Non-pigmented ciliary epithelial cell (primary cell): ENCODE measurements around the gene SMIM24.
"Not testable (repeated sequence)": the region's sequence is repeated elsewhere in the genome, so short reads cannot be mapped to it uniquely, and the experiment has no call there.

Source experiments
- DNase-seq: peaks from one replicate; pipeline ENCODE4 v3.0.0-alpha.2; 2010; ENCODE audit warnings: low read depth

Gene SMIM24

DNA sequence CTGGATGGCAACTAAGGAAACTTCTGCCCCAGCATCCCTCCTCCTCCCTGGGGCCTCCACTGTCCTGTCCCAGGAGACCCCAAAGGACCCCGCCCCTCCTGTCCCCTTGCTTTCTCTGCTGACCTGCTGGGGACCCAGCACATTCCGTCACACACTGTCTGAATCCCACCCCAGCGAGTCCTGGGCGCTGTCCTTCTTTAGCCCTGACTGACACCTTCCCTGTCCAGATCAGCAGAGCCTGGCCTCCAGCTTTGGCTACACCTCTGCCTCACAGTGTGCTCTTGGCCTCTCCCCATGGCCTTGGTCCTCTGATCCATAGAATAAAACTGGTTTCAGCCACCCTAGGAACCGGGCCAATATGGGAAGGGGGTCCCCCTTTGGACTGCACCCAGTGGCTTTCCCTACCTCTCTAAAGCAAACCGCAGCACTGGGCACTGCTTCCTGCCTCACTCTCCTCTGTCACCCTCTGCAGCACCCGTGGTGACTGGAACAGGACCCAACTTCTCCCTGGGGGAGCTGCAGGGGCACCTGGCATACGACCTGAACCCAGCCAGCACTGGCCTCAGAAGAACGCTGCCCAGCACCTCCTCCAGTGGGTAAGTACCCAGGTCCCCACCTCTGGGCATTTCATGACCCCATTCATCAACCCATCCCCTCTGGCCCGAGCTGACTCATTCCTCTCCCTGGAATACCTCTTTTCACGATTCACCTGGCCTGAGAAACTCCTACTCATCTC, 46.4 kb downstream of the SMIM24 start:
- no peak for DNase-seq

DNA sequence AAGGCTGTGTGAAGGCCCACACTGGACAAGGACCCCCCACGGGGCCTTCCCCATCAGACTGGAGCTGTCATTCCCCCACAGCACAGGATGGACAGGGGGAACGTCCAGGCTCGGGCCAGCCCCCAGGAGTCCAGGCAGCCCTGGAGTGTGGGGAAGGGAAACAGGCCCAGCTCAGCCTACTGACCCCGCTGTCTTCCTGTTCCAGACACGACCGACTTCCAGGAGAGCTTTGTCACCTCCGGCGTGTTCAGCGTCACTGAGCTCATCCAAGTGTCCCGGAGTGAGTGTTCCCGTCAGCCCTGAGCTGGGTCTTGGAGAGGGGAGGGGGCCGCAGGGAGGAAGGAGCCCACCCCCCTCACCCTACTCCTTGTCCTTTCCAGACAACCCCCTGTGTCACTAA, 47.0 kb downstream of the SMIM24 start:
- no peak for DNase-seq

DNA sequence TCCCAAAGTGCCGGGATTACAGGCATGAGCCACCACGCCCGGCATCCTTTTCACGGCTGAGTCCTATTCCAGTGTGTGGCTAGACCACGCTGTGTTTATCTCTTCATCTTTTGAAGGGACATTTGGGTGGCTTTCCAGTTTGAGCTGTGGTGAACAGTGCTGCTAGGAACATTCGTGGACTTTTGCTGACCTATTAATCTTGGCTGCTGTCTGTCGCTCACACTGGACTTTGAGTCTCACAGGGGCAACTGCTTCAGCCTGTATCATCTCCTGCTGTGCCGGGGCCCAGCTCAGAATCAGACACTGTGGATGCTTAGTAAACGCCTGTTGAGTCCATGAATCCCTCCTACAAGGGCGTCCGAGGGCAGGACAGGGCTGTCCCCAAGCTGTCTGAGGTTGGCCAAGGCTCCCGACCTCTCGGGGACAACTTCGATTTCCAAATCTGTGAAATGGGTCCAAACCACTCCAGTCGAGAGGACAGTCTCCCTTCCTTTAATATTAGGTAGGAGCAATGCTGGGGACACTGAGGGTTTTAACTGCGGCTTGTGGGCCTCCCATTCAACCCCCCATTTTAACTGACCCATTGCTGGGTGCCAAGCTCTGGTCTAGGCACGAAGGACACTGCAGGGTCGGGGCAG, 48.4 kb downstream of the SMIM24 start:
- no peak for DNase-seq

DNA sequence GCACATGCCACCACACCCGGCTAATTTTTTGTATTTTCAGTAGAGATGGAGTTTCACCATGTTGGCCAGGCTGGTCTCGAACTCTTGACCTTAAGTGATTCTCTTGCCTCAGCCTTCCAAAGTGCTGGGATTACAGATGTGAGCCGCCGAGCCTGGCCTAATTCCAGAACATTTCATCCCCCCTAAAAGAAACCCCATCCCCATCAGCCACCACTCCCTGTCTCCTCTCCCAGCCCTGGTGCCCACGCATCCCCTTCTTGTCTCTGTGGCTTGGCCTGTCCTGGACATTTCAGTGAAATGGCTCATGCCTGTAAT, 50.0 kb downstream of the SMIM24 start:
- DNase-seq: not testable (repeated sequence)

DNA sequence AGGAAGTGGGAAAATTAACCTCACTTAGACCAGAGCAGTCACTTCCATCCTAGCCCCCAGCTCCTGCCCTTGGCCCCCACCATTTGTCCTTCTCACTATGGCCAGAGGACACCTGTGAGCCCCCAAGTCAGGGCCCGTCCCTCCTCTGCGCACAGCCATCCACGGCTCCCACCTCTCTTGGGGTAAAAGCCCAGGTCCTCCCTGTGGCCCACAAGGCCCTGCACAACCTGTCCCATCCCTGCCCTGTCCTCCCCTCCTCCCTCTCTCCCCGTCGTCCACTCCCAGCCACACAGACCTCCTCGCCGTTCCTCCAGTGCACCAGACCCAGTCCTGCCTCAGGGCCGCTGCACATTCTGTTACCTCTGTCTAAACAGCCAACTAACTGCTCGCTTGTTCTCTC, 53.9 kb downstream of the SMIM24 start:
- DNase-seq: no peak
